CD14-positive monocyte (primary cell): ENCODE data around the gene IMMP1L. TPM values are rescaled to one million over a fixed set of nuclear protein-coding genes. Genes with fewer than 3 reads are reported as not detected.

Experiments
- DNase-seq, 3 donors: peaks; one replicate each; pipeline ENCODE4 v3.0.0-alpha.2; 2011 to 2022
- H2AFZ ChIP-seq: 2 replicates; pipeline ENCODE4 v1.6.0; 2012; ENCODE audit warnings: mild to moderate bottlenecking, low read depth, low read length, inconsistent platforms; ENCODE audit not compliant: insufficient read depth, poor library complexity, severe bottlenecking
- H3K27ac ChIP-seq, 2 donors: 1 replicate in 1 of 2; 2 replicates in 1 of 2; pipeline ENCODE4 v1.5.1; 2012 to 2013; ENCODE audit warnings: low read length in 2 of 2, control low read depth in 1 of 2, inconsistent platforms in 1 of 2, low read depth in 1 of 2, mild to moderate bottlenecking in 1 of 2
- H3K27me3 ChIP-seq, 2 donors: one replicate each; pipeline versions ENCODE4 v1.6.0 to v1.6.1; 2011 to 2013; ENCODE audit warnings: low read length in 2 of 2; ENCODE audit not compliant: control insufficient read depth in 2 of 2, insufficient read depth in 2 of 2
- H3K36me3 ChIP-seq, 2 donors: replicated peaks in 1 of 2; 1 replicate in 1 of 2; 2 replicates in 1 of 2; pipeline versions ENCODE4 v1.5.1 to v1.6.1; 2012 to 2013; ENCODE audit warnings: low read length in 2 of 2, control low read depth in 1 of 2, inconsistent platforms in 1 of 2, mild to moderate bottlenecking in 1 of 2; ENCODE audit not compliant: insufficient read depth in 2 of 2, control insufficient read depth in 1 of 2
- H3K4me1 ChIP-seq, 2 donors: 1 replicate in 1 of 2; 2 replicates in 1 of 2; pipeline versions ENCODE4 v1.5.1 to v1.6.1; 2012 to 2013; ENCODE audit warnings: low read length in 2 of 2, control low read depth in 1 of 2, inconsistent platforms in 1 of 2, mild to moderate bottlenecking in 1 of 2, moderate library complexity in 1 of 2; ENCODE audit not compliant: insufficient read depth in 2 of 2, control insufficient read depth in 1 of 2
- H3K4me2 ChIP-seq: replicated peaks from 2 replicates; pipeline ENCODE3; 2012; ENCODE audit warnings: low read length, moderate library complexity, mild to moderate bottlenecking; ENCODE audit not compliant: poor library complexity, severe bottlenecking; ENCODE audit errors: extremely low read depth
- H3K4me3 ChIP-seq, 3 experiments: fragments of 200-600 bp in 1 of 3; sonication (generic) in 1 of 3; replicated peaks in 1 of 3; 1 replicate in 2 of 3; 2 replicates in 1 of 3; pipeline ENCODE4 v1.5.1; 2011 to 2013; ENCODE audit warnings: low read length in 3 of 3, mild to moderate bottlenecking in 3 of 3, control low read depth in 2 of 3, low read depth in 2 of 3, inconsistent platforms in 1 of 3, moderate library complexity in 1 of 3
- H3K79me2 ChIP-seq: 2 replicates; pipeline ENCODE4 v1.6.0; 2012; ENCODE audit warnings: mild to moderate bottlenecking, control low read depth, inconsistent platforms, low read length, moderate library complexity; ENCODE audit not compliant: insufficient read depth
- H3K9ac ChIP-seq: 2 replicates; pipeline ENCODE4 v1.6.0; 2017; ENCODE audit warnings: low read length, mild to moderate bottlenecking; ENCODE audit not compliant: insufficient read depth, poor library complexity, severe bottlenecking
- H3K9me3 ChIP-seq, 2 donors: replicated peaks in 1 of 2; 1 replicate in 1 of 2; 2 replicates in 1 of 2; pipeline versions ENCODE4 v1.5.1 to v1.6.1; 2012 to 2013; ENCODE audit warnings: low read length in 2 of 2, control low read depth in 1 of 2; ENCODE audit not compliant: control insufficient read depth in 1 of 2, insufficient read depth in 1 of 2
- H4K20me1 ChIP-seq: 2 replicates; pipeline ENCODE4 v1.6.0; 2012; ENCODE audit warnings: mild to moderate bottlenecking, low read length, control low read depth, moderate library complexity; ENCODE audit not compliant: insufficient read depth
- H3K27ac Mint-ChIP-seq, 7 donors: one replicate each; pipeline ENCODE4 v1.8.0; 2020; ENCODE audit warnings: mild to moderate bottlenecking in 7 of 7, mixed read lengths in 7 of 7, moderate library complexity in 6 of 7, inconsistent platforms in 2 of 7
- H3K27me3 Mint-ChIP-seq, 3 donors: one replicate each; pipeline ENCODE4 v1.8.0; 2021 to 2022; ENCODE audit warnings: low read depth in 3 of 3, mild to moderate bottlenecking in 3 of 3, mixed read lengths in 3 of 3, moderate library complexity in 3 of 3, inconsistent platforms in 1 of 3
- H3K36me3 Mint-ChIP-seq, 2 donors: one replicate each; pipeline ENCODE4 v1.8.0; 2020; ENCODE audit warnings: mixed read lengths in 2 of 2, inconsistent platforms in 1 of 2, mild to moderate bottlenecking in 1 of 2
- H3K4me1 Mint-ChIP-seq: one replicate; pipeline ENCODE4 v1.8.0; 2020; ENCODE audit warnings: mild to moderate bottlenecking, mixed read lengths
- H3K4me3 Mint-ChIP-seq, 2 donors: one replicate each; pipeline ENCODE4 v1.8.0; 2020; ENCODE audit warnings: mild to moderate bottlenecking in 2 of 2, mixed read lengths in 2 of 2, moderate library complexity in 1 of 2
- H3K9me3 Mint-ChIP-seq, 7 donors: one replicate each; pipeline ENCODE4 v1.8.0; 2020 to 2022; ENCODE audit warnings: mixed read lengths in 7 of 7, mild to moderate bottlenecking in 6 of 7, moderate library complexity in 6 of 7, inconsistent platforms in 2 of 7
- WGBS: methylation state at CpG from one replicate; pipeline ENCODE4 v1.1.5; 2013; ENCODE audit warnings: missing lambda C conversion rate; ENCODE audit not compliant: insufficient coverage; 5-methylcytosine and 5-hydroxymethylcytosine counted together
- intact Hi-C, 2 donors: fragments of 100-400 bp; cut with micrococcal nuclease; formaldehyde crosslinking; loops; one replicate each; pipeline versions ENCODE4 v1.15.0 to v1.15.1; 2023
- polyA plus RNA-seq, 3 donors: library from polyadenylated mRNA; depleted of rRNA in 1 of 3; unstranded in 2 of 3; stranded (reverse) in 1 of 3; fragments of 300-500 nt in 2 of 3; fragments of >200 nt in 1 of 3; fragmentation: Illumina TruSeq in 2 of 3; gene quantifications; 1 replicate in 2 of 3; 2 replicates in 1 of 3; pipeline ENCODE4 v1.2.3, GENCODE V29; 2012 to 2021
- TF ChIP-seq, protein P1 (sequence below): fragments of 200-600 bp; IDR thresholded peaks from one replicate; pipeline ENCODE4 v1.8.0; 2022; ENCODE audit warnings: antibody characterized with exemption, mild to moderate bottlenecking

Gene IMMP1L
- polyA plus RNA-seq, 3 donors: 0.53 to 5.0 (median 4.7) TPM

DNA sequence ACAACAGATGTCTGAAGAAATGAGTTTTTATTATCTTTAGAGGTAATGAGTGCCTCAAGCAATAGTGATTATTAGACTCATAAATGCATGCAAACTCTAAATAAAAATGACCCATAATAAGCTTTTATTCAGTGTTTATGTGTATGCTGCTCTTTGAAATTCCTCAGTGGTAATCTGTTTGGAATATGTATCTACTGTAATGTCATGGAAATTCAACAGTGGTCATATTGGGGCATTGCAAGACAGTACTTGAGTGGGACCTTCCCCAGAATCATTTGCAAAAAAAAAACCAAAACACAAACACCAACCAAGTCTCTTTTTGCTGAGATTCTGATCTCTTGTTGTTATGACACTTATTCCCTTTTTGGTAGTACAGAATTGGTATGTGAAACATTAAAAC, 104.8 kb downstream of the IMMP1L start:
- Histone ChIP-seq H2AFZ (no peak overlapping the region), H3K9me3 (no peaks in the 10 kb centered on the region), H3K9ac (no peak overlapping the region), H3K27ac (no peak overlapping the region), H3K36me3 (no peaks in the 10 kb centered on the region), H3K4me1 (no peaks in the 10 kb centered on the region), H3K4me2 (no peak overlapping the region), H3K27me3 (no peaks in the 10 kb centered on the region), H4K20me1 (no peaks in the 10 kb centered on the region), H3K4me3 (no peak overlapping the region), H3K79me2 (no peaks in the 10 kb centered on the region)
- Mint-ChIP-seq H3K27me3 (no peaks in the 10 kb centered on the region), H3K27ac (no peak overlapping the region), H3K9me3 (peaks cover 0 to 2% (median 0%) of the 10 kb centered on the region in 7 donors), H3K4me3 (no peak overlapping the region), H3K36me3 (peaks cover 5 to 12% of the 10 kb centered on the region in 2 donors), H3K4me1 (peaks cover 5% of the 10 kb centered on the region)
- TF ChIP-seq, protein P1, sequence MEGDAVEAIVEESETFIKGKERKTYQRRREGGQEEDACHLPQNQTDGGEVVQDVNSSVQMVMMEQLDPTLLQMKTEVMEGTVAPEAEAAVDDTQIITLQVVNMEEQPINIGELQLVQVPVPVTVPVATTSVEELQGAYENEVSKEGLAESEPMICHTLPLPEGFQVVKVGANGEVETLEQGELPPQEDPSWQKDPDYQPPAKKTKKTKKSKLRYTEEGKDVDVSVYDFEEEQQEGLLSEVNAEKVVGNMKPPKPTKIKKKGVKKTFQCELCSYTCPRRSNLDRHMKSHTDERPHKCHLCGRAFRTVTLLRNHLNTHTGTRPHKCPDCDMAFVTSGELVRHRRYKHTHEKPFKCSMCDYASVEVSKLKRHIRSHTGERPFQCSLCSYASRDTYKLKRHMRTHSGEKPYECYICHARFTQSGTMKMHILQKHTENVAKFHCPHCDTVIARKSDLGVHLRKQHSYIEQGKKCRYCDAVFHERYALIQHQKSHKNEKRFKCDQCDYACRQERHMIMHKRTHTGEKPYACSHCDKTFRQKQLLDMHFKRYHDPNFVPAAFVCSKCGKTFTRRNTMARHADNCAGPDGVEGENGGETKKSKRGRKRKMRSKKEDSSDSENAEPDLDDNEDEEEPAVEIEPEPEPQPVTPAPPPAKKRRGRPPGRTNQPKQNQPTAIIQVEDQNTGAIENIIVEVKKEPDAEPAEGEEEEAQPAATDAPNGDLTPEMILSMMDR: no peak
- intact Hi-C loops: no loop called here
- DNase-seq: no peak

DNA sequence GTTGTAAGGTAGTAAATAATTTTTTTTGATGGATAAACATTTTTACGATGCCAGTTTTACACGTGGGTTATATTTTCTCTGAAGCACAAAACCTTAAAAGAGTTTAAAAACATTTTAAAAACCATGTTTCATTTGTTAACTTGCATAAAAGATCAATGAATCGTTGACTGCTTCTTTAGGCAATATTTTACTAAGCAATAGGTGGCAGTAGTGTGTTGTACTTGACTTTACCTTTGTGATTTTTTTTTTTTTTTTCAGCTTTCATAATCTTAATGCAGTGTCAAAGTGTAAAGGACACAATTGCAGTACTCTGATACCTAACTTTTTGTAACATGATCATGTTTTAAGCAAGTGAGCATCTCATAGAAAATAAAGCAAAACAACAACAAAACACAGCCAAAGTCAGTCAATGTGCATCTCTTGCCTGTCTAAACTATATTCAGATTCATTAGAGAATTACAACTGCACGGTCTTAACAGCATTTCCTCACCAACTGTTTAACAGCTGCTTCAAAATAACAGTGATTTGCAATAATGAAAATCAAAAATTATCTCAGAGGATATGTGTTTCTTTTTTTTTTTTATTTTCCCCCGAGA, 112.1 kb downstream of the IMMP1L start:
- no peak overlapping the region for H3K9ac ChIP-seq
- no peaks in the 10 kb centered on the region for H3K79me2 ChIP-seq
- H3K27ac ChIP-seq: no peak overlapping the region
- no peaks in the 10 kb centered on the region for H3K4me1 ChIP-seq
- H3K27me3 ChIP-seq: no peaks in the 10 kb centered on the region
- TF ChIP-seq, protein P1: peak; percentile 43
- H2AFZ ChIP-seq: no peak overlapping the region
- DNase-seq: no peak
- peaks cover 5% of the 10 kb centered on the region for H3K4me1 Mint-ChIP-seq
- H3K4me3 Mint-ChIP-seq: no peak overlapping the region
- H4K20me1 ChIP-seq: no peaks in the 10 kb centered on the region
- no peak overlapping the region for H3K4me3 ChIP-seq
- no peak overlapping the region for H3K27ac Mint-ChIP-seq
- no peaks in the 10 kb centered on the region for H3K36me3 ChIP-seq
- no peaks in the 10 kb centered on the region for H3K9me3 ChIP-seq
- intact Hi-C loops: no loop called here
- peaks cover 5 to 12% of the 10 kb centered on the region in 2 donors for H3K36me3 Mint-ChIP-seq
- WGBS: 100% methylated on average over 1 of the region's 5 CpGs
- H3K4me2 ChIP-seq: no peak overlapping the region
- H3K9me3 Mint-ChIP-seq: peaks cover 0 to 6% (median 2%) of the 10 kb centered on the region in 7 donors
- no peaks in the 10 kb centered on the region for H3K27me3 Mint-ChIP-seq
